Endodermal cell (in vitro differentiated cells): Measurements from ENCODE around the gene GRK1. TPM values are rescaled to one million over a fixed set of nuclear protein-coding genes. Genes with fewer than 3 reads are reported as not detected.
A peak's percentile ranks its signal among the peaks of the same experiment; 100 is the strongest.

Experiments
- DNase-seq: peaks from one replicate; pipeline ENCODE4 v3.0.0-alpha.2; 2017
- H3K27ac ChIP-seq: 2 replicates; pipeline ENCODE4 v1.5.1; 2013; ENCODE audit warnings: mild to moderate bottlenecking, low read depth, low read length, moderate library complexity
- H3K27me3 ChIP-seq: 2 replicates; pipeline ENCODE4 v1.6.1; 2013; ENCODE audit warnings: mild to moderate bottlenecking, low read length, moderate library complexity; ENCODE audit not compliant: insufficient read depth, control insufficient read depth, poor library complexity, severe bottlenecking
- H3K36me3 ChIP-seq: 2 replicates; pipeline ENCODE4 v1.7.0; 2013; ENCODE audit warnings: mild to moderate bottlenecking, low read length, moderate library complexity; ENCODE audit not compliant: control insufficient read depth, insufficient read depth
- H3K4me1 ChIP-seq: one replicate; pipeline ENCODE4 v1.7.0; 2013; ENCODE audit warnings: low read length; ENCODE audit not compliant: control insufficient read depth, insufficient read depth
- H3K4me3 ChIP-seq: 2 replicates; pipeline ENCODE4 v1.5.1; 2013; ENCODE audit warnings: mild to moderate bottlenecking, low read length, moderate library complexity
- H3K9ac ChIP-seq: 2 replicates; pipeline ENCODE4 v1.6.1; 2013; ENCODE audit warnings: mild to moderate bottlenecking, low read length, moderate library complexity; ENCODE audit not compliant: poor library complexity, severe bottlenecking; ENCODE audit errors: extremely low read depth
- H3K9me3 ChIP-seq: 2 replicates; pipeline ENCODE4 v1.6.1; 2013; ENCODE audit warnings: mild to moderate bottlenecking, low read length, moderate library complexity; ENCODE audit not compliant: control insufficient read depth
- H3K27ac Mint-ChIP-seq: 2 replicates; pipeline ENCODE4 v1.8.0; 2020; ENCODE audit warnings: mixed read lengths
- H3K27me3 Mint-ChIP-seq: 2 replicates; pipeline ENCODE4 v1.8.0; 2021; ENCODE audit warnings: mild to moderate bottlenecking, mixed read lengths; ENCODE audit not compliant: insufficient read depth
- H3K36me3 Mint-ChIP-seq: 2 replicates; pipeline ENCODE4 v1.8.0; 2020; ENCODE audit warnings: low read depth, mixed read lengths
- H3K4me1 Mint-ChIP-seq: 2 replicates; pipeline ENCODE4 v1.8.0; 2020; ENCODE audit warnings: mixed read lengths
- H3K4me3 Mint-ChIP-seq: 2 replicates; pipeline ENCODE4 v1.8.0; 2020; ENCODE audit warnings: mild to moderate bottlenecking, moderate library complexity, mixed read lengths
- H3K9me3 Mint-ChIP-seq: 2 replicates; pipeline ENCODE4 v1.8.0; 2020; ENCODE audit warnings: mild to moderate bottlenecking, mixed read lengths
- CTCF ChIP-seq: fragments of 200-600 bp; sonication (generic); conservative IDR thresholded peaks from 2 replicates; pipeline ENCODE4 v1.5.0; 2021; ENCODE audit warnings: antibody characterized with exemption, mild to moderate bottlenecking
- WGBS, 2 experiments: methylation state at CpG; one replicate each; pipeline versions ENCODE4 v1.1.5 to v1.1.7; 2013; ENCODE audit warnings: missing lambda C conversion rate in 2 of 2, mixed read lengths in 1 of 2; ENCODE audit not compliant: insufficient coverage in 1 of 2, insufficient read length in 1 of 2; 5-methylcytosine and 5-hydroxymethylcytosine counted together
- total RNA-seq, 2 donors: library from RNA; stranded (reverse); fragmentation: NEBNext Ultra II Directional in 1 of 2; extraction: Animal tissue kit (Norgen Biotek cat#: 25700) in 1 of 2; gene quantifications; 2 replicates in 1 of 2; 3 replicates in 1 of 2; pipeline ENCODE4 v1.2.1, GENCODE V29; 2021

GRK1 gene
- total RNA-seq, 2 donors from 2014 or later: 1.7 to 2.5 TPM

GRCh38 chr13:113761136-113761535, 94.1 kb downstream of the GRK1 start:
- peaks cover 45% of the 10 kb centered on the region for H3K27me3 Mint-ChIP-seq
- TF ChIP-seq CTCF: no peak
- WGBS, 2 experiments: 88 to 100% methylated on average over 1 to 7 of the region's 7 CpGs

GRCh38 chr13:113762075-113762474, 95.1 kb downstream of the GRK1 start:
- WGBS, 2 experiments: 92 to 100% methylated on average over 1 to 2 of the region's 2 CpGs
- no peak for DNase-seq
- H3K27me3 ChIP-seq: peaks cover 47% of the 10 kb centered on the region
- no peak for TF ChIP-seq CTCF
- Mint-ChIP-seq H3K9me3 (no peaks in the 10 kb centered on the region), H3K4me1 (peaks cover 29% of the 10 kb centered on the region), H3K27me3 (peaks cover 45% of the 10 kb centered on the region), H3K4me3 (no peak overlapping the region), H3K27ac (no peak overlapping the region), H3K36me3 (no peaks in the 10 kb centered on the region)
- no peak overlapping the region for H3K27ac ChIP-seq
- H3K9me3 ChIP-seq: no peaks in the 10 kb centered on the region
- H3K9ac ChIP-seq: no peak overlapping the region
- no peaks in the 10 kb centered on the region for H3K36me3 ChIP-seq
- H3K4me3 ChIP-seq: no peak overlapping the region
- H3K4me1 ChIP-seq: no peaks in the 10 kb centered on the region

More at GRCh38 chr13:113761136-113761535, 94.1 kb downstream of the GRK1 start:
- DNase-seq: peak; percentile 27
- H3K4me1 ChIP-seq: no peaks in the 10 kb centered on the region
- Mint-ChIP-seq H3K27ac (no peak overlapping the region), H3K36me3 (no peaks in the 10 kb centered on the region), H3K4me3 (no peak overlapping the region), H3K4me1 (peaks cover 29% of the 10 kb centered on the region), H3K9me3 (no peaks in the 10 kb centered on the region)
- peaks cover 47% of the 10 kb centered on the region for H3K27me3 ChIP-seq
- H3K4me3 ChIP-seq: no peak overlapping the region
- H3K9ac ChIP-seq: no peak overlapping the region
- no peak overlapping the region for H3K27ac ChIP-seq
- no peaks in the 10 kb centered on the region for H3K36me3 ChIP-seq
- H3K9me3 ChIP-seq: no peaks in the 10 kb centered on the region

GRCh38 chr13:113762538-113762937, 95.5 kb downstream of the GRK1 start:
- H3K4me3 Mint-ChIP-seq: no peak overlapping the region
- WGBS, 2 experiments: 67 to 73% methylated on average over 6 to 10 of the region's 11 CpGs
- Histone ChIP-seq H3K27me3 (peaks cover 44% of the 10 kb centered on the region), H3K9ac (no peak overlapping the region), H3K4me3 (no peak overlapping the region), H3K36me3 (no peaks in the 10 kb centered on the region), H3K9me3 (no peaks in the 10 kb centered on the region), H3K4me1 (no peaks in the 10 kb centered on the region), H3K27ac (no peak overlapping the region)
- H3K27me3 Mint-ChIP-seq: peaks cover 41% of the 10 kb centered on the region
- no peaks in the 10 kb centered on the region for H3K9me3 Mint-ChIP-seq
- TF ChIP-seq CTCF: no peak
- H3K27ac Mint-ChIP-seq: no peak overlapping the region
- H3K36me3 Mint-ChIP-seq: no peaks in the 10 kb centered on the region
- DNase-seq: peak; percentile 54
- H3K4me1 Mint-ChIP-seq: peaks cover 29% of the 10 kb centered on the region
